Measurements from ENCODE around the gene FAM83E.
A peak's percentile ranks its signal among the peaks of the same experiment; 100 is the strongest.
"Not testable (repeated sequence)": the region's sequence is repeated elsewhere in the genome, so short reads cannot be mapped to it uniquely, and the experiment has no call there.

FAM83E gene

DNA sequence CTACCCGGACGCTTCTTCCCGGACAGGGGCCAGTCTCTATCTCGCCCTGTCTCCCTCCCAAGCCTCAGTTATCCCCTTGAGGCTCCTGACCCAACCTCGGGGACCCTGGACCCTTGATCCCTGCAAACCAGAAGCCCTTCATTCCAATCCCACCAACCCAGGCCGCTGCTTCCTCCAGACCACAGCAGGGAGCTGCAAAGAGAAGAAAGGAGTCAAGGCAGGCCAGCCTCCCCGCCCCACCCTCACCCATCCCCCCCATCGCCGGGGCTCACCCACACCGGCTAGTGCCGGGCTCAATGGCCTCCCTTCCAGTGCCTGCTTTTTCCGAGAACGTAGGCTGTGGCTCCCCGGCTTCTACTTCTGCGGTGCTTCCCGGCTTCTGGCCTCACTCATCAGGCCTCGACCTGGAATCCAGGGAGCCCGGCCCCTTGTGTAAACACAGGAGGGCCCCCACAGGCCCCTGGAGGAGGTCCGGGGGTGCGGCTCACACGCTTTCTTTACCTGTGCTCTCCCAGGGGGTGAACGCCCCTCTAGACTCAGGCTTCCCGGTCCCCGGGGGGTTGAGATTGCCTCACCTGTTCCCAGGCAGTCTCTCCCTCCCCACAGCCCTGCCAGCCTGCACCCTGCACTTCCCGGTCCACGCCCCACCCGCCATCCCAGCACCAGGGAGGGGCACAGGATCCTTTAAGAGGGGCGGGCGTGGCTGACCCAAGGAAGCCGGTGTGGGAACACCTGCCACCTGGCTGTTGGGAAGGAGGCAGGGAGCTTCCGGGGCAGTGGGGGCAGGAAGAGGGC, at the start of gene FAM83E:
TSS of gene FAM83E (minus strand) at position 641 of the 795 bp plus-strand sequence. CDS start 1,704 bp downstream, outside the sequence.
- DNase-seq, result no peak

DNA sequence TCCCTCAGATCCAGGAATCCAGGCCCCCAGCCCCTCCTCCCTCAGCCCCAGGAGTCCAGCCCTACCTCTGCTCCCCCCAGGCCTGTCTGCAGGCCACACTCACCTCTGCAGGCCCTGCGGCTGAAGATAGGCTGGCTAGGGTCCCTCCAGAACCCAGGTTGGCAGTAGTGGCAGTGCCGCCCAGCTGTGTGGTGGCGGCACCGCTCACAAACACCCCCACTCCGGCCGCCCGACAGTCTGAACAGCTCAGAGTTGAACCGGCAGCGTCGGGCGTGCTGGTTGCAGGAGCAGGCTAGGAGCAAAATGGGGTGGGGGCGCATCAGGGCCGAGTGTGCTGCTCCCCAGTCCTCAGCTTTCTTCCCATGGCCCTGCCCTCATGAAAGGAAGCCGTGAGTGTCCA, 49.6 kb upstream of the FAM83E start:
- no peak for DNase-seq

DNA sequence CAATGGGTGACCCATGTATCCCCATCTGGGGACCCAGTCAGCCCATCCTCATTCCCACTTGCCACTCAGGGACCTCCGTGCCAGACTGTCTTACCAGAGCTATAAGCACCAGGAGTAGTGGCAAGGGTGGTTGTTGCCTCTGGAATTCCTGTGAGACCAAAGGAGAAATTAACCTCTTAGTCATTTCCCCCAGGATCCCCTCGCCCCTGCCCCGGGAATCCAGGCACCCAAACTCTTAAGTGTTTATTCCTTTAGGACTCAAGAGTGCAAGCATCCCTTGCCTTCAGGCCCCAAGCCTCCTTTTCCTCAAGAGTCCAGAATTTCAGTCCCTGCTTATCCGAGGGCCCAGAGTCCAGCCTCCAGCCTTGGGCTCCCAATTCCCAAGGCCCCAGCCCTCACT, 48.8 kb upstream of the FAM83E start:
- no peak for DNase-seq

DNA sequence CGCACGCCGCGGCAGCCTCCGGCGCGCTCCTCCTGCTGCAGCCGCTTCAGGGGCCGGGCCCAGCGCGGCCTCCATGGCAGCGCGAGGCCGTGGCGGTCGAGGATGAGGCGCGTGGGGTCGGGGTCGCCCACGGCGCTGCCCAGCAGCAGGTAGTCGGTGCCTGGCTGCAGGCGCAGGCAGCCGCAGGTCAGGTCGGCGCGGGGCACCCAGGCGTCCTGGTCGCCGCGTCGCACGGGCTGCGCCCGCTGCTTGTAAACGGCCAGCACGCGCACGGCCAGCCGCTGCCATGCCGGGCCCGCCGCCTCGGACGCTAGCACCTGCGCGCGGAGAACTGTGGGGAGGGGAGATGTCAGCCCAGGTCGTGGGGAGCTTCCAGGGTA, 46.8 kb upstream of the FAM83E start:
- no peak for DNase-seq

DNA sequence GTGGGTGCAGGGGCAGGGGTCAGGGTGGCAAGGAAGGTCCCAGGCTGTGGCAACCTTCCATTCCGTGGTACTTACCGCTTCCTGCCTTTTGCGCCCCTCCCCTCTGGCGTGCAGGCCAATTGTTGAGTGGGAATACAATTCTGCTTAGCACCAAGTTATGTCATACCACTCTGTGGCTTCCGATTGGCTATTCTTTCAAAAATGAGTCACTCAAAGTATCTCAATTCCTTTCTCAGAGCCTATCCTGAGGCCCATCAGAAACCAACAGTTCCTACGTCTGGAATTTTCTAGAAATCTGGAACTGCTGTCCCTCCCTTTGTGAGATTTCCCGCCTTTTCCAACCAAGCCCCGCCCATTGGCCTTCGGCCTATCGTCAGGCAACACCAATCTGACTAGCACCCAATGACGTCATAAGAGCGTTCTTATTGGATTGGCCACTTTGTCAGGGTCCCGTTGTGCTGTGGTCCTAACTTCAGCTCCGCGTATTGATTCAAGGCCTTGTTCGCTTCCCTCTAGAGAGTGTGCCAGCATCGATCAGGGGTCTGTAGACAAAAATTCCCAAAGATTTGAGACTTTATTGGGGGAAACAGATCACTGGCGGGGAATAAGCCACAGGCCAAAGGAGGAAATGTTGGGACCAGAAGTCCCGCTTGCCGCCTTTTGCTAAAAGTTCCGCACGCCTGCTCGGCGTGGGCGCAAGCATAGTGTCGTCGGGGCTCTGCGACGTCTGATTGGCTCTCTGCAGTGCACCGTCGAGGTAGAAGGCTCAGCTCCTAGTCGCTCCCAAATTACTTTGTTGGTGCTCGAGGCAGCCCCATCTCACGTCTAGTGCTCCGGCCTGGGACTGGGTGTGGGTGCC, 46.2 kb upstream of the FAM83E start:
- DNase-seq, result peak; percentile 97

DNA sequence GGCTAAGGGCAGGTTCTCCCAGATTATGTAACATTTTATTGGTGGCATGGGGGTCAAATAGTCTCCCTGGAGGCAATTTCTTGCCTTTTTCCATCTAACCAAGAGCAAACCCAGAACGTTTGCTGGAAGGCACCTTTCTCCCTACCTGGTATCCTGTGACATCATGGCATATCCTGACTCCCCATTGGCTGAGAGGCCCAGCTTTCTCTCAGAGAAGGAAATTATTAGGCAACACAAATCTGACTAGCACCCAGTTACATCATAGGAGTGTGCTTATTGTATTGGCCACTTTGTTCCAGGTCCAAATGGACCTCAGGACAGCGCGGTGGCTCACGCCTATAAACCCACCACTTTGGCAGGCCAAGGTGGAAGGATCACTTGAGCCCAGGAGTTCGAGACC, 44.9 kb upstream of the FAM83E start:
- DNase-seq, result no peak

DNA sequence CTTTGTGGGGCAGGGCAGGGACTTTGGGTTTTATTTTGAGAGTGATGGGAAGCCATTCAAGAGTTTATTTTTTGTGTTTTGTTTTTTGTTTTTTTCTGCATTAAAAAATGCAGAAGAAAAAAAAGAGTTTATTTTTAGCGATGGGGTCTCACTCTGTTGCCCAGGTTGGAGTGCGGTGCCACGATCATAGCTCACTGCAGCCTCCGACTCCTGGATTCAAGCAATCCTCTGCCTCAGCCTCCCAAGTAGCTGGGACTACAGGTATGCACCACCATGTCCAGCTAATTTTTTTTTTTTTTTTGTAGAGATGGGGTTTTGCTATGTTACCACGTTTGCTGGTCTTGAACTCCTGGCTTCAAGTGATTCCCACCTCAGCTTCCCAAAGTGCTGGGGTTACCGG, 43.6 kb upstream of the FAM83E start:
- DNase-seq, result no peak

DNA sequence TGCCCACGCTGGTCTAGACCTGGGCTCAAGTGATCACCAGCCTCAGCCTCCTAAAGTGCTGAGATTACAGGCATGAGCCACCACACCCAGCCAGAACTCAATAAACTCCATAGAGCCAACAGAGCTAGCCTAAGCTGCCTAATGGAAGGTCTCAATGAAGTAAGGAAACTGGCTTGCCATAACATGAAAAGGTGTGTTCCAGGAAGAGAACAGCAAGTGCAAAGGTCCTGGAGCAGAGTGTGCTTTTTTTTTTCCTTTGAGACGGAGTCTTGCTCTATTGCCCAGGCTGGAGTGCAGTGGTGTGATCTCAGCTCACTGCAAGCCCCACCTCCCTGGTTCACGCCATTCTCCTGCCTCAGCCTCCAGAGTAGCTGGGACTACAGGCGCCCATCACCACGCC, 43.0 kb upstream of the FAM83E start:
- not testable (repeated sequence) for DNase-seq

DNA sequence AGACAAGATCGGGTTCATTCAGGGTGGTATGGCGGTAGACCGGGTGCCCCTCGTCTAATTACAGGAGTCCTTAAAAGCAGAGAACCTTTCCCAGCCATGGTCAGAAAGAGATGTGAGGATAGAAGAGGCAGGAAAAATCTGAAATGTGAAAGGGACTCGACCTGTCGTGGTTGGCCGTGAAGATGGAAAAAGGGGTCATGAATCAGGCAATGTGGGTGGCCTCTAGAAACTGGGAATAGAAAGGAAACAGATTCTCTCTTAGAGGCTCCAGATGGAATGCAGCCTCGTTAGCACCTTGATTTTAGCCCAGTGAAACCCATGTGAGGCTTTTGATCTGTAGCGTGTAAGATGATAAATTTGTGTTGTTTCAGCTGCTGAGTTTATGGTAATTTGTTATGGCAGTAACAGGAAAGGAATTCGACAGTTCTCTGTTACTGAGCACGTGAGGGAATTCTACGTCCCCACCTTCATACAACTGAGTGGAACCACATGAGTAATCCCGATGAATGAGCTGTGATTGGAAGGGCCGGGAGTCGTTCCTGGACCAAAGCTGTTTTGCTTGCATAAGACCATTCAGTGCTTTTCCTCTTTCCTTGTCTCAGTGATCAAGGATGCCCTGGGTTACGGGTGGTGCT, 42.1 kb upstream of the FAM83E start:
- DNase-seq, result no peak

DNA sequence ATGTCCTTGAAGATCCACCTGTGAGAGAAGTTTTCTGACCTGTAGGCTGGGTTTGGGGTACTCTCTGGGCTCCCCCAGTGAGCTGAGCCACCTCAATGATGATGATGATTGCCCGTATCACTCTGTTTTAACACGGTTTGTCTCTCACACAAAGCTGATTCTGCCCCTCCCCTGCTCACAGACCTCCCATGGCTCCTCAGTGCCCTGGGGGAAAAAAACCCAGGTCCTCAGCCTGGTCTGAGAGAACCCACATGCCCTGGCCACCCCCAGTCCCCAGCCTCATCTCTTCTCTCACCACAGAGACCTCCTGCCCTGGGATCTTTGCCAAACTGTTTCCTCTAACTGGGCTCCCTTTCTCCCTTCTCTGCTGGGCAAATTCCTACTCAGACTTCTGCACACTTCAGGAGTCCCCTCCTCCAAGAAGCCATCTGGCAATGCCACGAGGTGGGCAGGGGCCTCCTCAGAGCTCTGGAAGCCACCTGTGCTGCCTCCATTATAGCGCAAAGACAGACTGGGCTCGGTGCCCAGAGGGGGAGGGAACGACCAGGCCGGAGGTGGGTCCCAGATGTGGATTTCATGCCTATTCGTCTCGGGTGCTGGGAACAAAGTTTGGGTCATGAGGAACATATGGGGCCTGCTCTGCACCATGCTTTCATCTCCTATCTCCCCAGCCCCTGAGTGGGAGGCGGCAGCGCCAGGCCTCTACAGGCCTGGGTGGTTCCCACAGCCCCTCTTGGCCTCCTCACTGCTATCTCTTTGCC, 39.6 kb upstream of the FAM83E start:
- DNase-seq, result peak; percentile 68

DNA sequence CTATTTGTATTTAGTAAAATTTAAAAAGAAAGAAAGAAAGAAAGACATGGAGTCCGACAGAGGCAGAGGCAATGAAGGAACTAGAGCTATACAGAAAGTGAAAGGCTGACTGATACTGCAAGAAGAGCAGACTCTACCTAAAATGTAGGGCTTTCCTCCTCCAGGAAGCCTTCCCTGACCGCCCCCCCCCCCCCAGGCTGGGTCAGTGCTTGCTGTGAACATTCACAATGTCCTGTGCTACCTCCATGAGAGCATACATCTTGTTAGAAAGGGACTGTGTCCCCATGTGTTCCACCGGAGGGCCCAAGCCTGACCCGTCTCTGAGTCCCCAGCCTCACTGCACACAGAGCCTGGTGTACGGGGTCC, 36.8 kb upstream of the FAM83E start:
- DNase-seq, result no peak

DNA sequence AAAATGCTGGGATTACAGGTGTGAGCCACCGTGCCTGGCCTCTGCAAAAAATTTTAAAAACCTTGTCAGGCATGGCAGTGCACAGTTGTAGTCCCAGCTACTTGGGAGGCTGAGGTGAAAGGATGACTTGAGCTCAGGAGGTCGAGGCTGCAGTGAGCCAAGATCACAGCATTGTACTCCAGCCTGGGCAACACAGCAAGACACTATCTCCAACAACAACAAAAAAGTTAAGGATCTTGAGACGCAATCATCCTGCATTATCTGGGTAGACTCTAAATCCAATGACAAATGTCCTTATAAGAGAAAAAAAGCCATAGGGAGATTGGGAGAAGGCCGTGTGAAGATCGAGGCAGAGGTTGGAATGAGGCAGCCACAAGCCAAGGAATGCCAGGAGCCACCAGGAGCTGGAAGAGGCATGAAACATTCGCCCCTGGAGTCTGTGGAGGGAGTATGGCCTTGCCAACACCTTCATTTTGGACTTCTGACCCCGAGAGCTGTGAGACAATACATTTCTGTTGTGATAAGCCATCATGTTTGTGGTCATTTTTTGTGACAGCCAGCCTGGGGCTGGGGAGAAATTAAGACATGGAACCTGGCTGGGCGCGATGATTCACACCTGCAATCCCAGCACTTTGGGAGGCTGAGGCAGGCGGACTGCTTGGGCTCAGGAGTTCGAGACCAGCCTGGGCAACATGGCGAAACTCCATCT, 36.3 kb upstream of the FAM83E start:
- DNase-seq, result no peak

DNA sequence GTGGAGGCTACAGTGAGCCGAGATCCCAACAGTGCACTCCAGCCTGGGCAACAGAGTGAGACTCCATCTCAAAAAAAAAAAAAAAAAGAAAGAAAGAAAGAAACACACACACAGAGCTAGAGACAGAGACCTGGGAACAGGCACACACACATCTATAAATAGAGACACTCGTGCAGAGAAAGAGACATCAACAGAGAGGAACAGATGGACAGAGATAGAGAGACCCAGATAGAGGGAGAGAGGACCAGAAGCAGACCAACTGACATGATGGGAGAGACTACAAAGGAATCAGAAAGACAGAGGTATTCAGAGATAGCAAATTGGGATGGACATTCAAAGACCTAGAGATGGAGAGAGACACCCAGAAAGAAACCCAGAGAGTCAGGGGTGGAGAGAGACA, 33.3 kb upstream of the FAM83E start:
- DNase-seq, result no peak

DNA sequence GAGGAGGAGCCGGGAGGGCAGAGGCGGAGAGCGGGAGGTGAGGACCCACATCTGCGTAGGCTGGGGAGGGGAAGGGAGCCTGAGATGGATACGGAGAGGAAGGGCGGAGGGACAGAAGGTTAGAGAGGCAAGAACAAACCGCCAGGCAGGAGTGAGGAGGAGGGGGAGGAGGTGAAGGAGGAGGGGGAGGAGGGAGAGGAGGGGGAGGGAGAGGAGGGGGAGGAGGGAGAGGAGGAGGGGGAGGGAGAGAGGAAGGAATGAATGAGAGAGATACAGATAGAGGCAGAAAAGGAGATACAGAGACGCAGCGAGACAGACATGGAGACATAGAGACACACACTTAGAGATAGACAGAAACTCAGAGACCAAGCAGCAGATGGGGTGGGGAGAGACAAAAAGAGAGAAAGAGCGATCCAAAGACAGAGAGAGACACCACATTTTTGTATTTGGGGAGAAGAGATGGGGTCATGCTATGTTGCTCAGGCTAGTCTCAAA, 31.9 kb upstream of the FAM83E start:
- peak; percentile 70 for DNase-seq

DNA sequence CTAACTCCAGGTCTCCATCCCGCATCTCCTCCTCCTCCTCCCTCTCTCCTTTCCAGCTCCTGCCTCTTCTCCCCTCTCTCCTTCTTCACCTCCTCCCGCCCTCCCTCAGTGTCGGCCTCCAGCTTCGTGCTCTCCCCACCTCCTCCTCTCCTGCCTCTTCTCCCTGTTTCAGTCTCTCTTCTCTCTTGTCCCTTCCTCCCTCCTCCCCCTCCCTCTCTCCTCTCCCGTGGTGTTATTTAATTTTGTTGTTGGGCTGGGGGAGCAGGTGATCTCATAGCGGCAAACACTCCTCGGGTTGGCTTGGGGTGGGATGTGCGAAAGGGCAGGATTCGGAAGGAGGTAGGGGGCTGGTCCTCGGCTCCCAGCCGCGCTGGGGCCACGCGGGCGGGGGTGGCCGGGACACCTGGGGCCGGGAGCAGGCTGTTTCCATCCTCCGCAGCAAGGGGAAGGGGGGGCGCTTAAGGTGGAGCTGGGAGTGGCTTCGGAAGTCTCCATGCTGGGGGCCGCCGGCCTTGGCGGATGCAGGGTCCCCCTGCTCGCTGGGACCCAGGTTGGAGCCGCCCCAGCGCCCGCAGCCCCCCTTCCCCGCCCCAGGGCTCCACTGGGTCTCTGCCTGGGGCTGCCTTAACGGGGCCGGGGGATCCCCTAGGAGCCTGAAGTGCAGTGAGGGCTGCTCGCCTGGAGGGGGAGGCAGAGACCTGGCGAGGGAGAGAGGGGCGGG, 31.3 kb upstream of the FAM83E start, which contains the start of gene CA11:
TSS of gene CA11 (minus strand) at position 187 of the 721 bp plus-strand sequence. CDS start 555 bp downstream, outside the sequence.
- DNase-seq, result no peak

DNA sequence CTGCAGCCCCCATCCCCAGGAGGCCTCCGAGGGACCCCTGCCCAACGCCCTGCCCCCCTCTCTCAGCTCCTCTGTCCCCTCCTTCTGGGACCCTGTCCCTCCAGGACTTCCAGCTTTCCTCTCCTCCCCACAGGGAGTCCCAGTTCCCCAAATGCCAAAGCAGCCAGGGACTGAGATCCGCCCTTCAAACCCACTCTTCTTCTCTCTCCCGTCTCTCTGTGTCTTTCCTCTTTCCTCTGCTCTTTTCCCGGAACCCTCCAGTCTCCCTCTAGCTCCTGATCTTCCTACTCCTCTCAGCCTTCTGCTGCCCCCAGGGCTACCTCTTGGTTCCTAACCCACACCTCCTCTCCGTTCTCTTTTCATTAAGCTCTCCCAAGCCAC, 30.7 kb upstream of the FAM83E start:
- DNase-seq, result no peak

DNA sequence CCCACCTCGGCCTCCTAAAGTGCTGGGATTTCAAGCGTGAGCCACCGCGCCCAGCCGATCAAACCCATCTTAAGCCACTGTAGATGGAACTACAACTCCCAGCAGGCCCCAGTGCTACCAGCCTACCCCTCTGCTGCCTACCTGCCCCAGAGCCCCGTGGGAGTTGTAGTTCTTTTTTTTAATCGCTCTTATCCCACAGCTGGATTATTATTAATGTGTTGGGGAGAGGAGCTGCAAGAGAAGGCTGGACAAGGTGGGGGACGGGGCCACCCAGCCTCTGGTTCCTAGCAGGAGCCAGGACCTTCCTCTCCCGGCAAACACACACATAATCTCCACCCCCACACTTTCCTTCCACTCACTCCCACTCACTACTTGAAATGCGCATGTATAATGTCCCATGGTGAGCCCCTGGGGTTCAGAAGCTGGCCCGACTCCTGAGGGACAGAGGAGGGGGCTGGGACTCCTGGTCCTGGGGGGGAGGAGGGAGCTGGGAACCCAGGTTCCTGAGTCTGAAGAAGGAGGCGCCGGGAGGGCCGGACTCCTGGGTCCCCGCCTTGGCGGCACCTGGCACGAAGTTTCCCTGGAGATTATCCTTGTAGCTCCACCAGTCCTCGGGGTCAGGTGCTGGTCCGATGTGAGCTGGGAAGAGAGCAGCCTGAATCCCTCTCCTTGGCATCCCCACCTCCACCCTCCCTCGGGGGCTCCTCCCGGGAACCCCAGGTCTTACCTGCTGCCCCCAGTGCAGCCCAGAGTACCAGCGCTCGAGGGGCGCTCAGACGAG, 30.2 kb upstream of the FAM83E start:
- DNase-seq, result peak; percentile 50

DNA sequence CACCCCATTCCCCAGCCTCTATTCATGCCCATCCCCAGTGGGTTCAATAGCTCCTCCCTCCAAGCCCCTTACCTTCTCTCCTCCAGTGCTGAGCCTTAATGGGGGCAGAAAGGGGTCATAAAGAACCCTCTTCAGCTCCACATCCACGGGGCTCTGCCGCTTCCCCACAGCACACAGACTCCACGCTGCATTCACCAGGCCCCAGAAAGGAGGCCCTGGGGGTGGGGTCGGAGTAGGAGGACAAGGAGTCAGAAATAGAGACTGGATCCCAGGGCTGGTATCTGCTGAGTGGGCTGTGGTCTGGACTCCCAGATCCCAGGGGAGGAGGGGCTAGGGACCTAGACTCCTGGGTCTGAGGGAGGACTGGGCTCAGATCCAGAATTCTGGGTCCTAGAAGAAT, 29.5 kb upstream of the FAM83E start:
- no peak for DNase-seq

DNA sequence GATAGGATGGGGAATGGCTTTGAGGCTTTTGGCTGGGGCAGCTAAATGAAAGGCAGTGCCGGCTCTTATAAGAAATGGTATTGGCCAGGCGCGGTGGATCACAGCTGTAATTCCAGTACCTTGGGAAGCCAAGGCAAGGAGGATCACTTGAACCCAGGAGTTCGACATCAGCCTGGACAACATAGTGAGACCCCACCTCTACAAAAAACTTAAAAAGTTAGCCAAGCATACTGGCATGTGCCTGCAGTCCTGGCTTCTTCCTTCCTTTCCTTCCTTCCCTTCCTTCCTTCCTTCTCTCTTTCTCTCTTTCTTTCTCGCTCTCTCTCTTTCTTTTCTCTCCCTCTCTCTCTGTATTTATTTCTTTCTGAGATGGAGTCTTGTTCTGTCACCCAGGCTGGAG, 28.0 kb upstream of the FAM83E start:
- no peak for DNase-seq

DNA sequence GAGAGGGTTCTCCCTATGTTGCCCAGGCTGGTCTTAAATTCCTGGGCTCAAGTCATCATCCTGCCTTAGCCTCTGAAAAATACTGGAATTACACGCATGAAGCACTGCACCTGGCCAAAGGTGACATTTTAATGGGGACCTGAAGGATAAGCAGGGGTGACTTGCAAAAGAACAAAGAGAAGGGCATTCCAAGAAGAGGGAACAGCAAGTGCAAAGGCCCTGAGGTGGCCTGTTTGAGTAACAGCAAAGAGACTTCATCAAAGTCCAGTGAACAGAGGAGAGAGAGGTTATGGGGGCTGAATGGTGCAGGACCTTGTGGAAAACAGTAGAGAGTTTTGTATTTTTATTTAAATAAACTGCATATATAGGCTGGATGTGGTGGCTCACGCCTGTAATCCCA, 27.0 kb upstream of the FAM83E start:
- DNase-seq, result no peak

All from NCI-H446 treated with DMSO at 0.1 percent for 48 hours (cell line).